ENCODE data around the gene RIPOR2. TPM values are rescaled to one million over a fixed set of nuclear protein-coding genes. Genes with fewer than 3 reads are reported as not detected.
"Not testable (repeated sequence)": the region's sequence is repeated elsewhere in the genome, so short reads cannot be mapped to it uniquely, and the experiment has no call there.

The RIPOR2 gene
- total and polyA plus RNA-seq, 4 donors = 1.1 to 16.1 (median 6.1) TPM

DNA sequence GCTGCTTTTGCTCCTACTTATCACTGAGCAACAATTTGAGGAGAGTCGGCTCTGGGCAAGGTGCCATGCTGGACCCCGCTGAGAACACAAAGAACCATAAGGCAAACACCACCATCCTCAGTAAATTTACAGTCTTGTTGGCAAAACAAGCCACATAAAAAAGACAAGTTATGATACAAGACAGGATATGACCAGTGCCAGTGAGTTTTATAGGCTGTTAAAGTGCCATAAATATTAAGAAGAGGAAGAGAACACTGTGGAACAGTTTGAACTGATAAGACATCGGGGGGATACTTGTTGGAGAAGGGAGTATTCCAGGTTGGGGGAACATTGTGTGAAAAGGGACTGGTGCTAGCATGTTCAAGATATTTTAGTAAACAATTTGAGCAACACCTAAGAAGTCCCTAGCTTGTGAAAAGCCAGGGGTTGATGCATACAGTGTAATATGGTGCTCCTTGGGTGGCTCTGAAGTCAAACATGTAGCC is 25.3 kb upstream of the RIPOR2 start:
- H3K4me3 ChIP-seq (ENCODE audit: low read length in 2 of 2) = no peak overlapping the region
- WGBS, 2 donors = 23 to 28% methylated on average over 3 of the region's 3 CpGs
- no peak overlapping the region for H3K27ac ChIP-seq (ENCODE audit: low read depth in 1 of 2, low read length in 2 of 2)
- DNase-seq (no peak), ATAC-seq (ENCODE audit: low FRiP score) (no peak)
- intact Hi-C loops (cut with DNase I) = no loop called here
- H3K36me3 ChIP-seq (ENCODE audit: control insufficient read depth in 1 of 2, insufficient read depth in 2 of 2, low read length in 1 of 2) = no peaks in the 10 kb centered on the region
- no peaks in the 10 kb centered on the region for H3K27me3 ChIP-seq (ENCODE audit: control insufficient read depth in 1 of 2, insufficient read depth in 2 of 2, low read length in 1 of 2)
- H3K4me1 ChIP-seq (ENCODE audit: control insufficient read depth in 1 of 2, insufficient read depth in 2 of 2, low read length in 2 of 2) = no peaks in the 10 kb centered on the region
- no peaks in the 10 kb centered on the region for H3K9me3 ChIP-seq (ENCODE audit: control insufficient read depth, low read length)

DNA sequence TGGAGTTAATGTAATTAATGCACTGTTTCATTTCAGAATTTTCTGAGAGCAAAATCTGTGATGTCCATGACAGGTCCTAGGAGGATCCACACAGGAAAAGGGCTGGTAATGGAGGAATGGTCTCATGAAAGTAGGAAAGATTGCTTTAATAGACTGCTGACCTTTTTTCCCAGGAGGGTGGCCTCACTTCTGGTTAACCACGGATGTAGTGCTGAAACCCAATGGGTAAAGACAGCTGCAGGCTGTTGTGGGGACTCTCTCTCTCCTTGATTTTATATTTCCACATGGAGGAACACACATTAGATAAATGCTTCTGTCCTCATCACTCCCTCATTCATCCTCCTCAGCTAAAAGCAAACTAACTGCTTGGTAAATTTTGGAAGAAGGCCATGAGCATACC is 23.6 kb upstream of the RIPOR2 start:
- H3K4me3 ChIP-seq (ENCODE audit: low read length in 2 of 2) = no peak overlapping the region
- ATAC-seq (ENCODE audit: low FRiP score) = no peak
- H3K4me1 ChIP-seq (ENCODE audit: control insufficient read depth in 1 of 2, insufficient read depth in 2 of 2, low read length in 2 of 2) = no peaks in the 10 kb centered on the region
- DNase-seq = no peak
- intact Hi-C loops (cut with DNase I) = no loop called here
- H3K9me3 ChIP-seq (ENCODE audit: control insufficient read depth, low read length) = peaks cover 1% of the 10 kb centered on the region
- no peak overlapping the region for H3K27ac ChIP-seq (ENCODE audit: low read depth in 1 of 2, low read length in 2 of 2)
- H3K27me3 ChIP-seq (ENCODE audit: control insufficient read depth in 1 of 2, insufficient read depth in 2 of 2, low read length in 1 of 2) = no peaks in the 10 kb centered on the region
- 71% methylated on average over 1 of the region's 1 CpG for WGBS, 2 donors
- no peaks in the 10 kb centered on the region for H3K36me3 ChIP-seq (ENCODE audit: control insufficient read depth in 1 of 2, insufficient read depth in 2 of 2, low read length in 1 of 2)

DNA sequence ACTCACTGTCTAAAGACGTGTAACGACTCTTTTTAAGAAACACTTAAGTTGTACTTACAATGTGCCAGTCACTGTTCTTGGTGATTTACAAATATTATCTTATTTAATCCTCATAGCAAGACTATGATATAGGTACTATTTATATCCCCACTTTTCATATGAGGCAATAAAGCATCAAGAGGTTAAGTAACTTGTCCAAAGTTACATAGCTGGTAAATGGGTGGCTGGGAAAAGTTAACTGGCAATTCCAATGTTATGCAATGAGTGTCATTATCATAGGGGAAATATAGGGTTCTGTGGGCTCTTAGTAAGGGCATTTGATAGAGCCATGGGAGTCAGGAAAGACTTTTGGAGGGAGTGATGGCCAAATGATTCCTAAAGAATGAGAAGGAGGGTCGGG is 21.4 kb upstream of the RIPOR2 start:
- WGBS, 2 donors = 82 to 85% methylated on average over 3 of the region's 3 CpGs
- H3K9me3 ChIP-seq (ENCODE audit: control insufficient read depth, low read length) = peaks cover 5% of the 10 kb centered on the region
- no peak for ATAC-seq (ENCODE audit: low FRiP score)

DNA sequence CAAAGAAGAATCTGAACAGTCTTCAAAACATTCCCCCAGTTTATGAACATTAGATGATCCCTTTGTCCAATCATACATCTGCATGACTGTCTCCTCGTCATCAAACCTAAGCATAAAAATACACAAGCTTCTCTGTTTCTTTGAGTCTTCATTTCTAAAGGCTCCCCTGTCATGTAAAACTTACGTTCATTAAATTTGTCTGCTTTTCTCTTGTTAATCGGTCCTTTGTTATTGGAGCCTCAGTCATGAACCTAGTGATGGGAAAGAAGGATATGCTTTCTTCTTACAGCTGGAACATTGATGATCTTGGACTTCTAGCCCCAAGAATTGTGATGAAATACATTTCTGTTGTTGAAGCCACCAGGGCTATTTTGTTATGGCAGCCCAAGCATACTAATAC is 18.0 kb upstream of the RIPOR2 start:
- Histone ChIP-seq H3K27me3 (ENCODE audit: control insufficient read depth in 1 of 2, insufficient read depth in 2 of 2, low read length in 1 of 2) (no peaks in the 10 kb centered on the region), H3K4me1 (ENCODE audit: control insufficient read depth in 1 of 2, insufficient read depth in 2 of 2, low read length in 2 of 2) (no peaks in the 10 kb centered on the region), H3K9me3 (ENCODE audit: control insufficient read depth, low read length) (peaks cover 5% of the 10 kb centered on the region), H3K4me3 (ENCODE audit: low read length in 2 of 2) (no peak overlapping the region), H3K36me3 (ENCODE audit: control insufficient read depth in 1 of 2, insufficient read depth in 2 of 2, low read length in 1 of 2) (no peaks in the 10 kb centered on the region), H3K27ac (ENCODE audit: low read depth in 1 of 2, low read length in 2 of 2) (no peak overlapping the region)
- DNase-seq (no peak), ATAC-seq (ENCODE audit: low FRiP score) (no peak)
- intact Hi-C loops (cut with DNase I) = no loop called here
- 94 to 96% methylated on average over 3 of the region's 3 CpGs for WGBS, 2 donors

More for the DNA sequence above, 21.4 kb upstream of the RIPOR2 start:
- DNase-seq = no peak
- no peak overlapping the region for H3K27ac ChIP-seq (ENCODE audit: low read depth in 1 of 2, low read length in 2 of 2)
- H3K4me3 ChIP-seq (ENCODE audit: low read length in 2 of 2) = no peak overlapping the region
- no peaks in the 10 kb centered on the region for H3K36me3 ChIP-seq (ENCODE audit: control insufficient read depth in 1 of 2, insufficient read depth in 2 of 2, low read length in 1 of 2)
- no peaks in the 10 kb centered on the region for H3K27me3 ChIP-seq (ENCODE audit: control insufficient read depth in 1 of 2, insufficient read depth in 2 of 2, low read length in 1 of 2)
- intact Hi-C loops (cut with DNase I) = no loop called here
- H3K4me1 ChIP-seq (ENCODE audit: control insufficient read depth in 1 of 2, insufficient read depth in 2 of 2, low read length in 2 of 2) = no peaks in the 10 kb centered on the region

DNA sequence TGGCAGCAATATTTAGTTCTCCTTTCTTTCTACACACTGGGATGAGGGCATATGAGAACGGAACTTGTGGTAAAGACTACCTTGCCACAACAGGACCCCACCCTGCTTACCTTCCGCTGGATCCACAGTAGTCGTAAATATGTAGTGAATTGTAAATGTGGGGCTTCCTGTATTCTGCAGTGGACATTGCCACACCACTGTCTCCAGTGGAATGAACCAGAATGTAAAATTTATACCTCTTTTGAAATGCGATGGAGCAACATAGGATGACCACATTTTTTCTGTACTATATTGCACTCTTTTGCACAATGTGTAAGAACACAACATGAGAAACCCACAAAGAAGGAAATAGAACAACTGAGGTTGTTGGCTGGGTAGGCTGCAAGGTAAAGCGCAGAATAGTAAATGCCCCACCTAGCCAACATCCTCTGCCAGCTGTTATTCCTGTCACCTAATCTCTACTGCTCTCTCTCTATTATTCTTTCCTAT is 16.1 kb upstream of the RIPOR2 start:
- intact Hi-C loops (cut with DNase I) = no loop called here
- Histone ChIP-seq H3K27me3 (ENCODE audit: control insufficient read depth in 1 of 2, insufficient read depth in 2 of 2, low read length in 1 of 2) (no peaks in the 10 kb centered on the region), H3K4me3 (ENCODE audit: low read length in 2 of 2) (no peak overlapping the region), H3K4me1 (ENCODE audit: control insufficient read depth in 1 of 2, insufficient read depth in 2 of 2, low read length in 2 of 2) (no peaks in the 10 kb centered on the region), H3K36me3 (ENCODE audit: control insufficient read depth in 1 of 2, insufficient read depth in 2 of 2, low read length in 1 of 2) (no peaks in the 10 kb centered on the region), H3K27ac (ENCODE audit: low read depth in 1 of 2, low read length in 2 of 2) (no peak overlapping the region), H3K9me3 (ENCODE audit: control insufficient read depth, low read length) (peaks cover 6% of the 10 kb centered on the region)
- WGBS, 2 donors = 82 to 85% methylated on average over 5 of the region's 5 CpGs
- DNase-seq (no peak), ATAC-seq (ENCODE audit: low FRiP score) (peak; percentile 66)

DNA sequence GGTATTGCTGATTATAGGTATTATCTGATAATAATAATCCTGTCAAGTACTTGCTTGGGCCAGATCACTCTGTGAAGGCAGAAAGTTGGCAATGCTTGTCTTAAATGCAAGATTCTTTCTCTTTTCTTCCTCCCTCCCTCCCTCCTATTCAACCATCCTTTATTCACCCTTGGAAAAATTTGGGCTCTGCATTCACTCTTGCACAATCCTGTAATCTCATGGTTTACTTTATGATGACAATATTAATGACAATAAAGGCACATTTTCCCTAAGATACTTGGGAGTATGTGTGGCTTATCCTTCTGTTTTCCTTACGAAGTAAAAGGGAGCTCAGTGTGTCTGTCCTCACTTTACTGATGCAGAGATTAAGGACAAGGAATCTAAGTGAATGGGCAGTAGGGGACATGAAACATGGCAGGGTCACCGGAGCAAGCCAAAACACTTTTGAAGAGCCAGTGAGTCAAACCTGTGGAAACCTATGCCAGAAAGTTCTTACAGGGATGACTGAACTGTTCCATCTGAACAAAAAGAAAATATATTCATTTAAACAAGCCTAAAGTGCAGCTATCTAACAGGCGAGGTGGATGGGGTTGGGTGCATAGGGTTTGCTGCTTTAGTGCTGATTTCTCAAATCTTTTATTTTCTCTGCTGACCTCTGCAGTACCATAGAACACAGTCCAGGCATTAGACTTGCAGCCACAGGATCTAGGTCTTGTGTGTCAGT is 14.6 kb upstream of the RIPOR2 start:
- no peak for DNase-seq
- Histone ChIP-seq H3K4me3 (ENCODE audit: low read length in 2 of 2) (no peak overlapping the region), H3K36me3 (ENCODE audit: control insufficient read depth in 1 of 2, insufficient read depth in 2 of 2, low read length in 1 of 2) (no peaks in the 10 kb centered on the region), H3K4me1 (ENCODE audit: control insufficient read depth in 1 of 2, insufficient read depth in 2 of 2, low read length in 2 of 2) (no peaks in the 10 kb centered on the region), H3K27me3 (ENCODE audit: control insufficient read depth in 1 of 2, insufficient read depth in 2 of 2, low read length in 1 of 2) (no peaks in the 10 kb centered on the region), H3K9me3 (ENCODE audit: control insufficient read depth, low read length) (peaks cover 6% of the 10 kb centered on the region), H3K27ac (ENCODE audit: low read depth in 1 of 2, low read length in 2 of 2) (no peak overlapping the region)
- intact Hi-C loops (cut with DNase I) = no loop called here
- WGBS, 2 donors = 76 to 79% methylated on average over 3 of the region's 3 CpGs
- ATAC-seq (ENCODE audit: low FRiP score) = no peak

DNA sequence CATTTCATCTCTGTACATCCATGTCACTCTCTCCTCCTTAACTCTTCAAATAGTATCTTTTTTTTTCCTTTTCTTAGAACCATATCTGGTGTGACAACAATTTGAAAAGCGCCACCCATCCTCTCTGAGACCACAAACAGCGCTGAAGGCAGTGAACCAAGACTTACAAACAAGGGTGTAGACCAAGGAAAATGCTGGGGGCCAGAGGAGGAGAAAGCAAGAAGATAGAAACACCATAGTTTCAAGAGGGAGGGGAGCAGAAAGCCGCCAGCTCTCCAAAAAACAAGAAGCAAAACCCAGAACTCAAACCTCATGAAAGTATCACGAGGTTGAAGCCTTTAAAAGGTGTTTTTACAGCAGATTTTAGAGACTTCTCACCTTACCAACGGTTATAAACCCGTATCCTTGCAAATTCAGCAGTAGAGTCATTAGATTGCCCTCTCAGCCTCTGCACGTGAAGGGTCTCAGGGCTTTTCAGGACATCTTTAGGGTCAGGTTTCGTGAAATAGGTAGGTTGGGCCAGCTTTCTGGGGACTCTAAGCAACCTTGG is 13.3 kb upstream of the RIPOR2 start:
- Histone ChIP-seq H3K36me3 (ENCODE audit: control insufficient read depth in 1 of 2, insufficient read depth in 2 of 2, low read length in 1 of 2) (no peaks in the 10 kb centered on the region), H3K4me3 (ENCODE audit: low read length in 2 of 2) (no peak overlapping the region), H3K4me1 (ENCODE audit: control insufficient read depth in 1 of 2, insufficient read depth in 2 of 2, low read length in 2 of 2) (no peaks in the 10 kb centered on the region), H3K27me3 (ENCODE audit: control insufficient read depth in 1 of 2, insufficient read depth in 2 of 2, low read length in 1 of 2) (no peaks in the 10 kb centered on the region), H3K9me3 (ENCODE audit: control insufficient read depth, low read length) (peaks cover 5% of the 10 kb centered on the region), H3K27ac (ENCODE audit: low read depth in 1 of 2, low read length in 2 of 2) (no peak overlapping the region)
- no peak for ATAC-seq (ENCODE audit: low FRiP score)
- intact Hi-C loops (cut with DNase I) = no loop called here
- no peak for DNase-seq
- 81 to 83% methylated on average over 8 of the region's 8 CpGs for WGBS, 2 donors

DNA sequence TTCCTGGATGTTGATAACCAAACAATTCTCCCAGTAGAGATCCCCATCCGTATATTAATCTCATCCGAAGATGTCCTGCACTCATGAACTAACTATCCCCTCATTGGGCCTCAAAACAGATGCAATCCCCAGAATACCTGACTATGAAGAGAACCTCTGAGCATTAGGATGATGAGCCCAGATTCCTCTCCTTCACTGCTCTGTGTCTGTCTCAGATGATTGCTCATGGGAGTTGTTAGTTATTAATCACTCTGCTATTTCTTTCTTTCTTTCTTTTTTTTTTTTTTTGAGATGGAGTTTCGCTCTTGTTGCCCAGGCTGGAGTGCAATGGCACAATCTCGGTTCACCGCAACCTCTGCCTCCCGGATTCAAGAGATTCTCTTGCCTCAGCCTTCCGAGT is 12.5 kb upstream of the RIPOR2 start:
- H3K4me3 ChIP-seq (ENCODE audit: low read length in 2 of 2); H3K4me1 ChIP-seq (ENCODE audit: control insufficient read depth in 1 of 2, insufficient read depth in 2 of 2, low read length in 2 of 2); H3K27ac ChIP-seq (ENCODE audit: low read depth in 1 of 2, low read length in 2 of 2); H3K9me3 ChIP-seq (ENCODE audit: control insufficient read depth, low read length); ATAC-seq (ENCODE audit: low FRiP score); intact Hi-C loops (cut with DNase I); DNase-seq; H3K27me3 ChIP-seq (ENCODE audit: control insufficient read depth in 1 of 2, insufficient read depth in 2 of 2, low read length in 1 of 2); H3K36me3 ChIP-seq (ENCODE audit: control insufficient read depth in 1 of 2, insufficient read depth in 2 of 2, low read length in 1 of 2): not testable (repeated sequence)
- 85 to 91% methylated on average over 7 of the region's 7 CpGs for WGBS, 2 donors

DNA sequence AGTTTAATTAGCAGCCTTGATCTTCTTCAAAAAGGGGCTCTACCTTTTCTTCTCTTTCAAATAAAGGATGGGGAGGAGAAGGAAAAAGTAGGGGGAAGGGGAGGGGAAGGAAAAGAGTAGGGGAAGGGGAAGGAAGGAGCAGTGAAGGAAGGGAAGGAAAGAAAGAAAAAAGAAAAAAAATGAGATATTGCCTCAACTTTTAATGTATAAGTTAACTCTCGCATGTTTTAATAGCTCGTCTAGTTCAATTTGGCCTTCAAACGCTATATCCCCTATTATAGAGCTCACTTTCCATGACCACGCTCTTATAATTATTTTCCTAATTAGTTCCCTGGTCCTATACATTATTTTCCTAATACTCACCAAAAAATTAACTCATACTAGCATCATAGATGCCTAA is 11.9 kb upstream of the RIPOR2 start:
- Histone ChIP-seq H3K4me1 (ENCODE audit: control insufficient read depth in 1 of 2, insufficient read depth in 2 of 2, low read length in 2 of 2) (no peaks in the 10 kb centered on the region), H3K27me3 (ENCODE audit: control insufficient read depth in 1 of 2, insufficient read depth in 2 of 2, low read length in 1 of 2) (no peaks in the 10 kb centered on the region), H3K27ac (ENCODE audit: low read depth in 1 of 2, low read length in 2 of 2) (no peak overlapping the region), H3K9me3 (ENCODE audit: control insufficient read depth, low read length) (peaks cover 2% of the 10 kb centered on the region), H3K36me3 (ENCODE audit: control insufficient read depth in 1 of 2, insufficient read depth in 2 of 2, low read length in 1 of 2) (no peaks in the 10 kb centered on the region), H3K4me3 (ENCODE audit: low read length in 2 of 2) (no peak overlapping the region)
- ATAC-seq (ENCODE audit: low FRiP score) (no peak), DNase-seq (no peak)
- 93 to 96% methylated on average over 4 of the region's 4 CpGs for WGBS, 2 donors
- intact Hi-C loops (cut with DNase I) = no loop called here

Measured in aorta (tissue), 5 donors.